Cardiac fibroblast (primary cell): ENCODE data around the gene HDAC4.

Experiments
- DNase-seq, 2 donors: peaks; one replicate each; pipeline versions ENCODE4 v3.0.0 to v3.0.0-alpha.2; 2010; ENCODE audit warnings: low read depth in 2 of 2
- H3K4me3 ChIP-seq, 2 donors: replicated peaks in 1 of 2; 1 replicate in 1 of 2; 2 replicates in 1 of 2; pipeline ENCODE4 v1.5.1; 2011; ENCODE audit warnings: low read depth in 2 of 2, low read length in 2 of 2, mild to moderate bottlenecking in 2 of 2, moderate library complexity in 1 of 2
- CTCF ChIP-seq: IDR thresholded peaks from one replicate; pipeline ENCODE4 v1.5.1; 2011; ENCODE audit warnings: low read depth, mild to moderate bottlenecking, low read length, inconsistent platforms

HDAC4 gene

GRCh38 chr2:239307921-239308613, 92.8 kb downstream of the HDAC4 start:
- no peak for TF ChIP-seq CTCF
- DNase-seq, result no peak
- H3K4me3 ChIP-seq, result peak overlapping the region in 1 of 2 donors; percentile 28

GRCh38 chr2:239307221-239307569, 93.6 kb downstream of the HDAC4 start:
- no peak for TF ChIP-seq CTCF
- H3K4me3 ChIP-seq, result no peak overlapping the region
- DNase-seq, result no peak

- TF ChIP-seq CTCF, result no peak
- DNase-seq, result no peak
- no peak overlapping the region for H3K4me3 ChIP-seq
Observed at GRCh38 chr2:239306274-239307220, 94.3 kb downstream of the HDAC4 start.

- no peak for DNase-seq
- no peak for TF ChIP-seq CTCF
Observed at GRCh38 chr2:239305771-239306170, 95.0 kb downstream of the HDAC4 start.

GRCh38 chr2:239305222-239305575, 95.6 kb downstream of the HDAC4 start:
- TF ChIP-seq CTCF, result no peak
- DNase-seq, result no peak
- H3K4me3 ChIP-seq, result no peak overlapping the region

More at GRCh38 chr2:239305771-239306170, 95.0 kb downstream of the HDAC4 start:
- no peak overlapping the region for H3K4me3 ChIP-seq

GRCh38 chr2:239304533-239305221, 96.1 kb downstream of the HDAC4 start:
- DNase-seq, result no peak
- no peak overlapping the region for H3K4me3 ChIP-seq
- TF ChIP-seq CTCF, result no peak
